ENCODE measurements around the gene CLDN9. TPM values are rescaled to one million over a fixed set of nuclear protein-coding genes. Genes with fewer than 3 reads are reported as not detected.
"Not testable (repeated sequence)": the region's sequence is repeated elsewhere in the genome, so short reads cannot be mapped to it uniquely, and the experiment has no call there.

The CLDN9 gene
- total RNA-seq, 1 experiment from 2014 or later: not detected

DNA sequence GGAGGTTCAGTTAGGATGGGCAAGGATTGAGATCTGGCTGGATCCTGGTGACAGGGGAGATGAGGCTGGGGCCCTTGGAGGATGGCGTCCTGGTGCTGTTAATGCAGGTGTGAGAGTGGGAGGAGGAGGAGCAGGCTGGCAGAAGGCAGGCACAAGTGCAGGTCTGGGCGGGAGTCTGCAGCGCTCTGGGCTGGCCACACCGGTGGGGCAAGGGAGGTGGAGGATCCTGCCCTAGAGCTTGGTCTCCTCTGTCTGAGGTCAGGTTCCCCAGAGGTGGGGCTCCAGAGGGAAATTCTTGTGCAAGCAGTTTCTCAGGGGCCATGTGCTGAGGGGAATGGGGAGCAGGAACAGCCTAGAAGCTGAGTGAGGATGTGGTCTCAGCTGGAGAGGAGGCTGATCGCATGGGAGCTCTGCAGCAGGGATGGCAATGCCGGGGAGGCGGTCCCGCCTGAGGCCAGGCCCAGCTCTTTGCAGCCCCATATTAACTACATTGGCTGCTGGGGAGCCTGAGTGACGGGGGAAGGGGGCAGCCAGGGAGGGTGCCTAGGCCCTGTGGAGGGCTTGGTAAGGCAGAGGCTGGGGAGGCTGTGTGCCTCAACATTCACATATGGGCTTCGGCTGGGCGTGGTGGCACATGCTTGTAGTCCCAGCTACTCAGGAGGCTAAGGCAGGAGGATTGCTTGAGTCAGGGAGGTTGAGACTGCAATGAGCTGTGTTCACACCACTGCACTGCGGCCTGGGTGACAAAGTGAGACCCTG is 40.0 kb downstream of the CLDN9 start:
- not testable (repeated sequence) for H3K9me3 ChIP-seq, H3K27me3 ChIP-seq, H3K4me3 ChIP-seq, DNase-seq, H3K36me3 ChIP-seq

DNA sequence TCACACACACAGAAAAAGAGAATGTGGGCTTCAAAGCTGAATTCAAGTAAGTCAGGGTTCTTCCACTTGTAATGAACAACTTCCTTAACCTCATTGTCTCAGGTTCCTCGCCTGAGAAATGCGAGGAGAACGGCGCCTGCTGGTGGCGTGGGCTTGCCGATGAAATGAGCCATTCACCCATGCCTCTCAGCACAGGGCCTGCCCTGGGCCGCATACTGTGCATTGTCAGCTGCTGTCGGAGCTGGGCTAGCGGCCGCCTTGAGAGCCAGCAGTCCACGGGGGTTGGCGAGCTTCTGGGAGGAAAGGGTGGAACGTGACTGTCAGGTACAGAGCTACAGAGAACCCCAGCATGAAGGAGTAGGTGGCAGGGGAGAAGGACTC is 40.6 kb downstream of the CLDN9 start:
- not testable (repeated sequence) for H3K9me3 ChIP-seq, DNase-seq, H3K27me3 ChIP-seq, H3K36me3 ChIP-seq, H3K4me3 ChIP-seq

DNA sequence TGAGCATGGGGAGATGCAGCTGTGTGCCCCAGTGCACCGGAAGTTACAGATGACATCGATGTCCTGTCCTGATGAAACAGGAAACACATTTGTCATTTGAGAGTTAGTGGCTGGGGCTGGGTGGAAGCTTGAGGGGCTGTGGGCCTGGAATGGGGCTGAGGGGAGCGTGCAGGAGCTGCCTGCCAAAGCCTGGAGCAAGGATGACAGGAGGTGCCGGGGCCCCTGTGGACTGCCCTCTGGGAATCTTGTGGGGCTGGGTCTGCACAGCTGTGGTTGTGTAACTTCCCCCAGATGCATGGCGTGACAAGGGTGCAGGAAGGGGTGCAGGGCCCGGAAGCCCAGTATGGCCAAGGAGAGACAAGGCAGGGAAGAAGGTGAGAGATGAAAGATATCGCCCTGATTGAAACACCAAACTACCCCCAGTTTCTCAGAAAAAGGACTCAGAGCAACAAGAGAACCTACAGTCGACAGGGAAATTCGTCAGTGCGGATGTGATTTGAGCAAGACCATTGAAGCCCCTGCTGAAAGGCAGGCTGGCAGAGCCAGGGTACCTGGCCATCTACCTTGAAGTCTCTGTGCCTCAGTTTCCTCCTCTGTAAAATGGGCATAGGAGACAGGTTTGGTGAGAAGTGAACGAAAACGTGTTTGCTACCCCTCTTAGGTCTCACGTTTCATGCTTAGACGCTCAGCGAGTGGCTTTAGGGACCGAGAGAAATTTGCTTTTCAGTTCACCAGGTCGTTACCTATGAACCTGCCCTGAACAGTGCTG is 42.4 kb downstream of the CLDN9 start:
- no peaks in the 10 kb centered on the region for H3K27me3 ChIP-seq
- H3K36me3 ChIP-seq: no peaks in the 10 kb centered on the region; the same call in 1 of the 2 replicates
- no peaks in the 10 kb centered on the region for H3K9me3 ChIP-seq
- H3K4me3 ChIP-seq: no peak overlapping the region
- DNase-seq: no peak

DNA sequence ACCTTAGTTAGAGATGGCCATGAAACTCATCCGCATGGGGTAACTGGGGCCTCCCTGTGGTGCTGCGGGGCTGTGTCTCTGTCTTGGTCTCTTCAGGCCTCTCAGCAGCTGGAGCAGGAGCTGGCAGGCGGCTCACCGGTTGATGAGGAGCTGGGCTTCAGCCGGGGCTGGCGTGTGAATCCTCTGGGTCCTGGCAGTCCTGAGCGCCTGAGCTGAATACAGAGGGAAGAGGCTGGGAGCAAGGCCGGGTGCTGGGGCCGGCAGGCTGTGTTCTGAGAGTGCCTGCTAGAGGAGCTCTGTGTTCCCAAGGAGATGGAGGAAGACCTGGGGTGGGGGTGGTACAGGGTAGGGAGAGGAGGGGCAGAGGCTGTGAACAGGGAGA is 43.0 kb downstream of the CLDN9 start:
- H3K4me3 ChIP-seq, H3K9me3 ChIP-seq, H3K36me3 ChIP-seq, DNase-seq, H3K27me3 ChIP-seq: not testable (repeated sequence)

DNA sequence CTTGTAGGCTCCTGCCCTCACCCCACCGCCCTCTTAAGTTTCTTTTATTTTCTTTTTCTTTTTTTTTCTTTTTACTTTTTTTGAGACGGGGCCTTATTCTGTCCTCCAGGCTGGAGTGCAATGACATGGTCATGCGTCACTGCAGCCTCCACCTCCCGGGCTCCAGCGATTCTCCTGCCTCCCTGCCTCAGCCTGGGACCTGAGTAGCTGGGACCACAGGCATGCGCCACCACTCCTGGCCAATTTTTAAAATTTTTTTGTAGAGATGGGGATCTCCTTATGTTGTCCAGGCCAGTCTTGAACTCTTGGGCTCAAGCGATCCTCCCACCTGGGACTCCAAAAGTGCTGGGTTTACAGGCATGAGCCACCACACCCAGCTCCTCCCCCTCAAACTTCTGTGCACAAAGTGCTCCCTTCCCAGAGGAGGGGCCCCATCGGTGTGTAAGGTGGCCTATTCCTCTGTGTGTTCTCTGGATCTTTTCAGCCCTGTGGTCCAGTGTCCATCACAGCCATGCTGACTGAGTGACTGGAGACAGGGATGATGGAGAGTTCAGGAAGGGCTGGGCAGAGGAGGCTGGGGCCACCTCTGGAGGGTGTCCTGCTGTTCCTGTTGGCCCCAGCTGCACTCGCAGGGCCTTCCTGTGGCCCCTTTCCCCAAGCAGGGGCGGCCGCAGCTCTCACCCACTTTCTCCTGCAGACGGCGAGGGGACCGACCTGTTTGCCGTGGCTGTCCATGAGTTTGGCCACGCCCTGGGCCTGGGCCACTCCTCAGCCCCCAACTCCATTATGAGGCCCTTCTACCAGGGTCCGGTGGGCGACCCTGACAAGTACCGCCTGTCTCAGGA is 43.8 kb downstream of the CLDN9 start:
- H3K36me3 ChIP-seq: no peaks in the 10 kb centered on the region; the same call in 1 of the 2 replicates
- no peak overlapping the region for H3K4me3 ChIP-seq
- DNase-seq: no peak
- no peaks in the 10 kb centered on the region for H3K9me3 ChIP-seq
- H3K27me3 ChIP-seq: no peaks in the 10 kb centered on the region

DNA sequence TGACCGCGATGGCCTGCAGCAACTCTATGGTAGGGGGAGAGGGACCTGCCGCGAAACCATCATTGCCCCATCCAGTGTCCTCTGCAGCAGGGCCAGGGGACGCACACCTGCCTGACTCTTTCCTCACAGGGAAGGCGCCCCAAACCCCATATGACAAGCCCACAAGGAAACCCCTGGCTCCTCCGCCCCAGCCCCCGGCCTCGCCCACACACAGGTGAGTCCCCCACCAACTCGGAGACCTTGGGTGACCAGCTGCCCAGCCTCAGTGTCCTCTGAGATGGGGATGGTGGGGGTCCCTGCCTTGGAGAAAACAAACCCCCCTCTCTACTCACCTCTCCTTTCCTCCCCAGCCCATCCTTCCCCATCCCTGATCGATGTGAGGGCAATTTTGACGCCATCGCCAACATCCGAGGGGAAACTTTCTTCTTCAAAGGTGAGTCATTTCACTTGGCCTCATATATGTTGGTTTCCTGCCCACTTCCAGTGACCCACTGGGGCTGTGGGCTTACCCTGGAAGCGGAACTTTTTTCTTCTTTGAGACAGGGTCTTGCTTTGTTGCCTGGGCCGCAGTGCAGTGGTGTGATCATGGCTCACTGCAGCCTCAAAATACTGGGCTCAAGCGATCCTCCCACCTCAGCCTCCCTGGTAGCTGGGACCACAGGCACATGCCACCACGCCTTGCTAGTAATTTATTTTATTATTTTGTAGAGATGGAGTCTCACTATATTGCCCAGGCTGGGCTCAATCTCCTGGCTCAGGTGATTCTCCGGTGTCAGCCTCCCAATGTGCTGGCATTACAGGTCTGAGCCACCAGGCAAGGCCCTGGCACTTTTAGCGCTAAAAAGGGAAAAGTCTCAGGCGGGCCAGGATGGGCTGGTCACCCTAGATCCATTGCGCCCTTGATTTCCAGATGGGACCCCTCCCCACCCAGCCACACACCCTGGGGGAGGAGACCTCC is 44.7 kb downstream of the CLDN9 start:
- Histone ChIP-seq H3K36me3 (no peaks in the 10 kb centered on the region; the same call in 1 of the 2 replicates), H3K4me3 (no peak overlapping the region), H3K27me3 (no peaks in the 10 kb centered on the region), H3K9me3 (no peaks in the 10 kb centered on the region)
- no peak for DNase-seq

DNA sequence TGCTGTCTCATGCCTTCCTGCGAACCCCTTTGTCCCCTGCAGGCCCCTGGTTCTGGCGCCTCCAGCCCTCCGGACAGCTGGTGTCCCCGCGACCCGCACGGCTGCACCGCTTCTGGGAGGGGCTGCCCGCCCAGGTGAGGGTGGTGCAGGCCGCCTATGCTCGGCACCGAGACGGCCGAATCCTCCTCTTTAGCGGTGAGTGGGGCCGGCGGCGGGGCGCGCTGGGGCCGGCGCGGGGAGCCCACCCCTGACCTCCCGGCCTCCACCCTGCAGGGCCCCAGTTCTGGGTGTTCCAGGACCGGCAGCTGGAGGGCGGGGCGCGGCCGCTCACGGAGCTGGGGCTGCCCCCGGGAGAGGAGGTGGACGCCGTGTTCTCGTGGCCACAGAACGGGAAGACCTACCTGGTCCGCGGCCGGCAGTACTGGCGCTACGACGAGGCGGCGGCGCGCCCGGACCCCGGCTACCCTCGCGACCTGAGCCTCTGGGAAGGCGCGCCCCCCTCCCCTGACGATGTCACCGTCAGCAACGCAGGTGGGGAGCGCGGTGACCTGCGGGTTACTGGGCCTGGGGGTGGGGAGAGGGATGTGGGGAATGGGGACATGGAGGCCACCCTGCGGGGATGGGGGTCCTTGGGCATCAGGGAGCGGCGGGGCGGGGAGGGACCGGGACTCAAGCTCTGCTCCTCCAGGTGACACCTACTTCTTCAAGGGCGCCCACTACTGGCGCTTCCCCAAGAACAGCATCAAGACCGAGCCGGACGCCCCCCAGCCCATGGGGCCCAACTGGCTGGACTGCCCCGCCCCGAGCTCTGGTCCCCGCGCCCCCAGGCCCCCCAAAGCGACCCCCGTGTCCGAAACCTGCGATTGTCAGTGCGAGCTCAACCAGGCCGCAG is 45.7 kb downstream of the CLDN9 start:
- no peaks in the 10 kb centered on the region for H3K9me3 ChIP-seq
- H3K4me3 ChIP-seq: peak overlapping the region; percentile 98
- no peaks in the 10 kb centered on the region for H3K27me3 ChIP-seq
- no peak for DNase-seq
- no peaks in the 10 kb centered on the region; the same call in 1 of the 2 replicates for H3K36me3 ChIP-seq

DNA sequence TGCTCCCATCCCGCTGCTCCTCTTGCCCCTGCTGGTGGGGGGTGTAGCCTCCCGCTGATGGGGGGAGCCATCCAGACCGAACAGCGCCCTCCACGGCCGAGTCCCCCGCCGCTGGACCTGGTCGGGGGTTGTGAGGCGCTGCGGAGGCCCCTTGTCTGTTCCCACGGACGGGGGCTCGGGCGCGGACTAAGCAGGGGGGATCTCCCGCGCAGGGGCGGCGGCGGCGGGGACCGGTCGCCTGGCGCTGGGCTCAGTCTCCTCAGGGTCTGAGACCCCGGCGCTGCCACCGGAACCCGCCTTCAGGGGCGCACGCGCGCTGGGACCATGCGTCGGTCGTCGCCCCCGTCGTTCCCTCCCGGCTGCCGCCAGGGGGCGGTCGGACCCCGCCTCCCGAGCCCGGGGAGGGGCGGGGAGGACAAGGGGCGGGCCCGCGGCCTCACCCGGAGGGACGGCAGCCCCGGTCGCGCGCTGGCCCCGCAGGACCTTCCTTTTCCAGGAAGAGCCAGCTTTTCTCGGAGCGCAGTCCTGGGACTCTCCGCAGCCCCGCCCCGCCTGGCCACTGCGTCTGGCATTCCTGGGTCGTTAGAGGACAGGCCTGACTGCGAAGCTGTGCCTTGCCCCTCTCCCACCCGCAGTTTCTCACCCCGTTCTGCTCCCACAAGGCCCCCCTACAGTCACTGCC is 46.5 kb downstream of the CLDN9 start:
- Histone ChIP-seq H3K4me3 (peak overlapping the region; percentile 98), H3K36me3 (no peaks in the 10 kb centered on the region; the same call in 1 of the 2 replicates), H3K27me3 (no peaks in the 10 kb centered on the region), H3K9me3 (no peaks in the 10 kb centered on the region)
- DNase-seq: peak; percentile 93

DNA sequence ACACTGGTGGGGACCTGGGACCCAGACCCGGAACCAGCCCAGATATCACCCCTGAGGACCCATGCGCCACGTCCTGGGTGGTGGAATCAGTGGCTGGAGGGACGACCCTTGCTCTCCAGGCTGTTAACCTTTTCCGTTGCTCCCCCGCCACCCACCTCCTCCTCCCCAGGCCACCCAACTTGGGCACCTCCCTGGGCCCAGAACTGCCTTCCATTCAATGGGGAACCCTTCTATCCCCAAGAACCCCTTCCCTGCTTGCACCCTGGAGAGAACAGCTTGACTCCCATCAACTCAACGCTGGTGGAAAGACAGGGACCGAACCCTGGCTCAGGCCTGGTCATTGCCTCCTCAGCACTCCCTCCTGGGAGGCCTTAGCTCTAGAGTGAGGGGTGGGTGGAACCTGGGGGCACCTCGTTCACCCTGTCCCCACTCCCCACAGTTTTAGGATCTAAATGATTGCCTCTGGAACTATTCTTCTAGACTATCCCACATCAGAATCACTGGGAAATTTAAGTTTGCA is 47.1 kb downstream of the CLDN9 start:
- Histone ChIP-seq H3K9me3 (no peaks in the 10 kb centered on the region), H3K36me3 (no peaks in the 10 kb centered on the region; the same call in 1 of the 2 replicates), H3K27me3 (no peaks in the 10 kb centered on the region), H3K4me3 (peak overlapping the region; percentile 98)
- DNase-seq: no peak

DNA sequence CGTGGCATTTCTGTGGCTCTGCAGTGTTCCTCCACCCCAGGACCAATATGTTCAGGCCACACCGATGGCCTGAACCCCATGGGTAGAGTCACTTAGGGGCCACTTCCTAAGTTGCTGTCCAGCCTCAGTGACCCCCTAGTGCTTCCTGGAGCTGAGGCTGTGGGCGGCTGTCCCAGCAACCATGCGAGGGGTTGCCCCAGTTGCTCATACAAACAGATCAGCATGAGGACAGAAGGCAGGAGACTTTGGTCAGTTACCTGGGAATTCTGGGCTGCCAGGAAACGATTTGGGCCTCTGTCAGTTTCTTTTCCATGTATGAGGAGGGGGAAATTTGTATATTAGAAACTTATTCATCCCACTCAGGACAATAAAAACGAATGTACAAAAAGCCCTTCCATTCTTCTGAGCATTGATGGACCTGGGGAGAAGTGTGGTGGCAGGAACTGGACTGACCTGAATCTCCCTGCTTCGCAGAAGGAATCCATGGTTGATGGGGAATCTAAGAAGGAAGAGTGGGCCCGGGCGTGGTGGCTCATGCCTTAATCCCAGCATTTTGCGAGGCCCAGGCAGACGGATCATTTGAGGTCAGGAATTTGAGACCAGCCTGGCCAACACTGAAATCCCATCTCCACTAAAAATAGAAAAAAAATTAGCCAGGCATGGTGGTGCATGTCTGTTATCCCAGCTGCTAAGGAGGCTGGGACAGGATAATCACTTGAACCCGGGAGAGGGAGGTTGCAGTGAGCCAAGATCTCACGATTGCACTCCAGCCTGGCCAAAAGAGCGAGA is 47.8 kb downstream of the CLDN9 start:
- H3K9me3 ChIP-seq: no peaks in the 10 kb centered on the region
- no peaks in the 10 kb centered on the region; the same call in 1 of the 2 replicates for H3K36me3 ChIP-seq
- H3K4me3 ChIP-seq: no peak overlapping the region
- DNase-seq: no peak
- H3K27me3 ChIP-seq: no peaks in the 10 kb centered on the region

DNA sequence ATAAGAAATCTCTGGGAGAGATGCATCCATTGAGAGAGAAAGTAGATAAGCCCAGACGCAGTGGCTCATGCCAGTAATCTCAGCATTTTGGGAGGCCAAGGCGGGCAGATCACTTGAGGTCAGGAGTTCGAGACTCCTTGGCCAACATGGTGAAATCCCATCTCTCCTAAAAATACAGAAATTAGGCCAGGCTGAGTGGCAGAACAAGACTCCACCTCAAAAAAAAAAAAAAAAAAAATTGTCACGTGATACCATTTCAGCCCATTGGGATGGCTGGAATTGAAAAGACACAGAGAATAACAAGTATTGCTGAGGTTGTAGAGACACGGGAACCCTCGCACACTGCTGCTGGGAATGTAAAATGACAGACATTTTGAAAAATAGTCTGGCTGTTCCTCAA is 49.8 kb downstream of the CLDN9 start:
- H3K4me3 ChIP-seq: no peak overlapping the region
- no peak for DNase-seq
- no peaks in the 10 kb centered on the region for H3K9me3 ChIP-seq
- no peaks in the 10 kb centered on the region for H3K27me3 ChIP-seq
- no peaks in the 10 kb centered on the region; the same call in 1 of the 2 replicates for H3K36me3 ChIP-seq

DNA sequence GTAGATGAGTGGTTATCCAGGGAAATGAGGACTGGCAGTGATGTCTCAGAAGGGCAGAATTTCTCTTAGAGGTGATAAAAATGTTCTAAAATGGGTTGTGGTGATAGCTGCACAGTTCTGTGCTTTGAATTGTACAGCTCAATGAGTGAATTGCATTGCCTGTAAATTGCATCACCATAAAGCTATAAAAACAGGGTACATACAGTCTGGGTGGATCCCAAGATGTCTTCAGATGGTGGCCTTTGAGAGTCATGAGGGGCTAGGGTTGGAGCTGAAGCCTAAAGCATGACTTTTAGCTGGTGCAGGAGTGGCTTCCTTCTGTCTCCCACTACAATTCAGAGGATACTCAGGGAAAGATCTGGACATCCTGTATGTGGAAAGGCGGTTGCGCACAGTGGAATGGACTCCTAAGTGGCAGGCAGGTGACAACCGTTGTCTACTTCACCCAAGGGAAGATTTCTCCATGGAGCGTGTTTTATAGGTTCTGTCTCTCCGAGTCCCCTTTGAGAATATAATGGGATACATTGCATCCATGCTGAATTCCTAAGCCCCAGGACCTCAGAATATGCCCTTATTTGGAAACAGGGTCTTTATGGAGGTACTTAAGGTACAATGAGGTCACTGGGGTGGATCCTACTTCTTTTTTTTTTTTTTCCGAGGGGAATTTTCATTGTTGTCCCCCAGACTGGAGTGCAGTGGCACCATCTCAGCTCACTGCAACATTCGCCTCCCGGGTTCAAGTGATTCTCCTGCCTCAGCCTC is 51.1 kb downstream of the CLDN9 start:
- no peaks in the 10 kb centered on the region for H3K9me3 ChIP-seq
- no peaks in the 10 kb centered on the region for H3K36me3 ChIP-seq
- no peak overlapping the region for H3K4me3 ChIP-seq
- H3K27me3 ChIP-seq: no peaks in the 10 kb centered on the region
- no peak for DNase-seq

All from MG63 (cell line).